GM18505 (cell line): ENCODE measurements around the gene MRPL10.

Source experiments
- ATAC-seq: cut with Tn5 transposase; IDR thresholded peaks from one replicate; pipeline ENCODE4 v1.9.1; 2021; ENCODE audit not compliant: unreplicated experiment
- POLR2A ChIP-seq: IDR thresholded peaks from 4 replicates; pipeline ENCODE4 v1.6.1; 2011; ENCODE audit warnings: borderline replicate concordance; ENCODE audit not compliant: insufficient read depth, insufficient read length; ENCODE audit errors: extremely low read depth

The MRPL10 gene

GRCh38 chr17:47808830-47809480 is 22.4 kb downstream of the MRPL10 start:
- ATAC-seq, result no peak
- TF ChIP-seq POLR2A, result no peak

- ATAC-seq, result no peak
- TF ChIP-seq POLR2A, result no peak
Observed at GRCh38 chr17:47808036-47808829, 23.1 kb downstream of the MRPL10 start.

GRCh38 chr17:47807421-47807820 is 23.9 kb downstream of the MRPL10 start:
- no peak for TF ChIP-seq POLR2A
- no peak for ATAC-seq

- no peak for TF ChIP-seq POLR2A
- ATAC-seq, result no peak
Observed at GRCh38 chr17:47806913-47807255, 24.5 kb downstream of the MRPL10 start.

GRCh38 chr17:47806026-47806912 is 25.1 kb downstream of the MRPL10 start:
- no peak for ATAC-seq
- no peak for TF ChIP-seq POLR2A

- ATAC-seq, result no peak
- TF ChIP-seq POLR2A, result no peak
Observed at GRCh38 chr17:47804461-47804860, 26.9 kb downstream of the MRPL10 start.

GRCh38 chr17:47803751-47804150 is 27.6 kb downstream of the MRPL10 start:
- no peak for TF ChIP-seq POLR2A
- ATAC-seq, result no peak

GRCh38 chr17:47803201-47803600 is 28.1 kb downstream of the MRPL10 start:
- ATAC-seq, result no peak
- no peak for TF ChIP-seq POLR2A

GRCh38 chr17:47802341-47803022 is 28.9 kb downstream of the MRPL10 start:
- no peak for TF ChIP-seq POLR2A
- no peak for ATAC-seq

- no peak for ATAC-seq
- TF ChIP-seq POLR2A, result no peak
Observed at GRCh38 chr17:47801906-47802305, 29.4 kb downstream of the MRPL10 start.

- TF ChIP-seq POLR2A, result no peak
- no peak for ATAC-seq
Observed at GRCh38 chr17:47801176-47801765, 30.1 kb downstream of the MRPL10 start.

- TF ChIP-seq POLR2A, result no peak
- ATAC-seq, result no peak
Observed at GRCh38 chr17:47800686-47801085, 30.7 kb downstream of the MRPL10 start.
